ENCODE results near the gene BAHD1. TPM values are rescaled to one million over a fixed set of nuclear protein-coding genes. Genes with fewer than 3 reads are reported as not detected.

BAHD1 gene
- total and polyA plus RNA-seq, 2 donors (not counting 1 experiment from before 2014, with no cell fraction given), result 3.3 to 5.6 TPM

DNA sequence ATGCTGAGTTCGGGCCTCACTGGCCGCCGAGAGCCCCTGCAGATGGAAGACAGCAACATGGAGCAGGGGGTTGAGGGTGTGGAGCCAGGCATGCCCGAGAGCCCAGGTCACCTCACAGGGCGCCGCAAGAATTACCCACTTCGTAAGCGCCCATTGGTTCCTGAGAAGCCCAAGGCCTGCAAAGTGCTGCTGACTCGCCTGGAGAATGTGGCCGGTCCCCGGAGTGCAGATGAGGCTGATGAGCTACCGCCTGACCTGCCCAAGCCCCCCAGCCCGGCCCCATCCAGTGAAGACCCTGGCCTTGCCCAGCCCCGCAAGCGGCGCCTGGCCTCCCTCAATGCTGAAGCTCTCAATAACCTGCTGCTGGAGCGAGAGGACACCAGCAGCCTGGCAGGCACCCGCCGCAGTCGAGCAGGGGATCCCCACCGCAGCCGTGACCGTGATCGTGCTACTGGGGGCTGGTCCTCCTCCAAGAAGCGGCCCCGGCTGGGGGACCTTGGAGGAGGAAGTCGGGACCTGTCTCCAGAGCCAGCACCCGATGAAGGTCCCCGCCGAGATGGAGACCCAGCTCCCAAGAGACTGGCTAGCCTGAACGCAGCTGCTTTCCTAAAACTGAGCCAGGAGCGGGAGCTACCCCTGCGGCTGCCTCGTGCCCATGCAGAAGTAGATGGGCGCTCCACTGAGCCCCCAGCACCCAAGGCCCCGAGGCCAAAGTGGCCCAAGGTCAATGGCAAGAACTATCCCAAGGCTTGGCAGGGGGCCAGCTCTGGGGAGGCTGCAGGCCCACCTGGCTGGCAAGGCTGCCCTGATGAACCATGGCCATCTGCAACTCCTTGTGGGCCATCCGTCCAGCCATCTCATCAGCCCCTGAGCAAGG is 18.0 kb downstream of the BAHD1 start:
- Histone ChIP-seq H2AFZ (ENCODE audit: low read length) (no peak overlapping the region), H4K20me1 (ENCODE audit: control insufficient read depth, extremely low read depth, insufficient read depth, low read length) (no peaks in the 10 kb centered on the region), H3K9me3 (ENCODE audit: control insufficient read depth, insufficient read depth, low read depth, low read length) (no peaks in the 10 kb centered on the region), H3K27me3 (ENCODE audit: control insufficient read depth, insufficient read depth, low read length) (no peaks in the 10 kb centered on the region), H3K4me2 (ENCODE audit: extremely low read depth, insufficient read depth, low read length) (no peak overlapping the region), H3K79me2 (ENCODE audit: control insufficient read depth, insufficient read depth, low read length) (peaks cover 7% of the 10 kb centered on the region), H3K4me3 (replicated peaks in 1 of 4; ENCODE audit: control extremely low read depth in 1 of 4, insufficient read depth in 1 of 4, low read depth in 3 of 4, low read length in 4 of 4) (no peak overlapping the region), H3K27ac (ENCODE audit: insufficient read depth, low read length) (no peak overlapping the region), H3K9ac (ENCODE audit: insufficient read depth, low read length) (no peak overlapping the region), H3K4me1 (ENCODE audit: control insufficient read depth, extremely low read depth, insufficient read depth, low read length) (peaks cover 11% of the 10 kb centered on the region), H3K36me3 (ENCODE audit: control insufficient read depth, insufficient read depth, low read length) (peaks cover 7% of the 10 kb centered on the region)
- TF ChIP-seq, protein P1, sequence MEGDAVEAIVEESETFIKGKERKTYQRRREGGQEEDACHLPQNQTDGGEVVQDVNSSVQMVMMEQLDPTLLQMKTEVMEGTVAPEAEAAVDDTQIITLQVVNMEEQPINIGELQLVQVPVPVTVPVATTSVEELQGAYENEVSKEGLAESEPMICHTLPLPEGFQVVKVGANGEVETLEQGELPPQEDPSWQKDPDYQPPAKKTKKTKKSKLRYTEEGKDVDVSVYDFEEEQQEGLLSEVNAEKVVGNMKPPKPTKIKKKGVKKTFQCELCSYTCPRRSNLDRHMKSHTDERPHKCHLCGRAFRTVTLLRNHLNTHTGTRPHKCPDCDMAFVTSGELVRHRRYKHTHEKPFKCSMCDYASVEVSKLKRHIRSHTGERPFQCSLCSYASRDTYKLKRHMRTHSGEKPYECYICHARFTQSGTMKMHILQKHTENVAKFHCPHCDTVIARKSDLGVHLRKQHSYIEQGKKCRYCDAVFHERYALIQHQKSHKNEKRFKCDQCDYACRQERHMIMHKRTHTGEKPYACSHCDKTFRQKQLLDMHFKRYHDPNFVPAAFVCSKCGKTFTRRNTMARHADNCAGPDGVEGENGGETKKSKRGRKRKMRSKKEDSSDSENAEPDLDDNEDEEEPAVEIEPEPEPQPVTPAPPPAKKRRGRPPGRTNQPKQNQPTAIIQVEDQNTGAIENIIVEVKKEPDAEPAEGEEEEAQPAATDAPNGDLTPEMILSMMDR (conservative IDR thresholded peaks at IDR 0.05 in 1 of 2, IDR thresholded peaks at IDR 0.05 in 1 of 2; ENCODE audit: low read depth in 1 of 2, low read length in 2 of 2), result no peak
- TF ChIP-seq EZH2 (IDR thresholded peaks at IDR 0.05; ENCODE audit: low read length, missing control alignments), result no peak
- no peak for DNase-seq (ENCODE audit: low read depth in 2 of 2)

GRCh38 chr15:40459391-40460015 is 18.8 kb downstream of the BAHD1 start:
- Histone ChIP-seq H3K4me3 (replicated peaks in 1 of 4; ENCODE audit: control extremely low read depth in 1 of 4, insufficient read depth in 1 of 4, low read depth in 3 of 4, low read length in 4 of 4) (no peak overlapping the region), H3K27ac (ENCODE audit: insufficient read depth, low read length) (no peak overlapping the region), H3K36me3 (ENCODE audit: control insufficient read depth, insufficient read depth, low read length) (peaks cover 7% of the 10 kb centered on the region), H3K4me1 (ENCODE audit: control insufficient read depth, extremely low read depth, insufficient read depth, low read length) (peaks cover 11% of the 10 kb centered on the region), H3K79me2 (ENCODE audit: control insufficient read depth, insufficient read depth, low read length) (peaks cover 7% of the 10 kb centered on the region), H3K27me3 (ENCODE audit: control insufficient read depth, insufficient read depth, low read length) (no peaks in the 10 kb centered on the region), H3K9ac (ENCODE audit: insufficient read depth, low read length) (no peak overlapping the region), H3K4me2 (ENCODE audit: extremely low read depth, insufficient read depth, low read length) (no peak overlapping the region), H2AFZ (ENCODE audit: low read length) (no peak overlapping the region), H3K9me3 (ENCODE audit: control insufficient read depth, insufficient read depth, low read depth, low read length) (no peaks in the 10 kb centered on the region), H4K20me1 (ENCODE audit: control insufficient read depth, extremely low read depth, insufficient read depth, low read length) (no peaks in the 10 kb centered on the region)
- TF ChIP-seq, protein P1 (conservative IDR thresholded peaks at IDR 0.05 in 1 of 2, IDR thresholded peaks at IDR 0.05 in 1 of 2; ENCODE audit: low read depth in 1 of 2, low read length in 2 of 2), result no peak
- TF ChIP-seq EZH2 (IDR thresholded peaks at IDR 0.05; ENCODE audit: low read length, missing control alignments), result no peak
- DNase-seq (ENCODE audit: low read depth in 2 of 2), result no peak

DNA sequence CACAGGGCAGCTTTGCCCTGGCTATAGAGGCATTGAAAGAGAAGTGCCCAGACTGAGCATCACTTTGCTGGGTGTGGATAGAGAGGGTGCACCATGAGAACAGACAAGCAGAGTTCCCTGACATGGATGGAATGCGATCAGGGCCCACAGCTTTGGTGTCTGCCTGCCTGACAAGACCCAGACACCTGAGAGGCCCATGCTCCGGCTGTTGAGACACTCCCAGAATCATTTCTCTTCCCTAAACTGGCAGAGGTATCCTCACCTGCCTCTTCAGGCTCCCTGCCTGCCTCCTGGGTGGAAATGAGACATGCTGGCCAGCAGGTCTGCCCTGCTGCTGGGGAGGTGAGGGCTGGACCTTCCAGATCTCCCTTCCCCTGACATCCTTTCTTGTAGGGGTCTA is 19.7 kb downstream of the BAHD1 start:
- no peaks in the 10 kb centered on the region for H4K20me1 ChIP-seq (ENCODE audit: control insufficient read depth, extremely low read depth, insufficient read depth, low read length)
- H3K27ac ChIP-seq (ENCODE audit: insufficient read depth, low read length), result no peak overlapping the region
- H2AFZ ChIP-seq (ENCODE audit: low read length), result no peak overlapping the region
- no peaks in the 10 kb centered on the region for H3K9me3 ChIP-seq (ENCODE audit: control insufficient read depth, insufficient read depth, low read depth, low read length)
- H3K79me2 ChIP-seq (ENCODE audit: control insufficient read depth, insufficient read depth, low read length), result peaks cover 7% of the 10 kb centered on the region
- H3K4me1 ChIP-seq (ENCODE audit: control insufficient read depth, extremely low read depth, insufficient read depth, low read length), result peaks cover 3% of the 10 kb centered on the region
- H3K4me2 ChIP-seq (ENCODE audit: extremely low read depth, insufficient read depth, low read length), result no peak overlapping the region
- no peak for DNase-seq (ENCODE audit: low read depth in 2 of 2)
- no peak overlapping the region for H3K9ac ChIP-seq (ENCODE audit: insufficient read depth, low read length)
- no peak overlapping the region for H3K4me3 ChIP-seq (replicated peaks in 1 of 4; ENCODE audit: control extremely low read depth in 1 of 4, insufficient read depth in 1 of 4, low read depth in 3 of 4, low read length in 4 of 4)
- H3K36me3 ChIP-seq (ENCODE audit: control insufficient read depth, insufficient read depth, low read length), result peaks cover 7% of the 10 kb centered on the region
- H3K27me3 ChIP-seq (ENCODE audit: control insufficient read depth, insufficient read depth, low read length), result no peaks in the 10 kb centered on the region
- no peak for TF ChIP-seq EZH2 (IDR thresholded peaks at IDR 0.05; ENCODE audit: low read length, missing control alignments)
- TF ChIP-seq, protein P1 (conservative IDR thresholded peaks at IDR 0.05 in 1 of 2, IDR thresholded peaks at IDR 0.05 in 1 of 2; ENCODE audit: low read depth in 1 of 2, low read length in 2 of 2), result no peak

All from fibroblast of lung (primary cell).